Measurements from ENCODE around the gene TNPO3. TPM values are rescaled to one million over a fixed set of nuclear protein-coding genes. Genes with fewer than 3 reads are reported as not detected.

TNPO3 gene
- total and polyA plus RNA-seq, 2 of the 4 experiments (the other 2 are of a cell fraction), result 24.2 to 77.2 TPM

DNA sequence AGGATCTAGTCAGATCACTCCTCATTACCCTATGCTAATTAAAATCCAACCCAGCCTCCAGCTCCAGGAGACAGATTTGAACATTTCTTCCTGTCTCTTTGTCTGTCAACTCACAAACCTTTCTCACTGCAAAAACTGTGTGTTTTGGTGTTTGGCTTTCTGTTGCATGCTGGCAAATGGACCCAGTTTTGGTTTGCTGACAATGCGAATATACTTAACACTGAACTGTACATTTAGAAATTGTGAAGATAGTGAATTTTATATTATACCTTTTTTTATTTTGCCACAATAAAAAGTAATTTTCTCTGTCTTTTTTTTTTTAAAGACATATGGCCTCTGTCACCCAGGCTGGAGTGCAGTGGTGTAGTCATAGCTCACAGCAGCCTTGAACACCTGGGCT, 18.3 kb upstream of the TNPO3 start:
- Histone ChIP-seq H2BK20ac (ENCODE audit: low read depth, low read length) (no peak overlapping the region), H3K4ac (ENCODE audit: low read depth, low read length) (no peak overlapping the region), H3K9me1 (ENCODE audit: insufficient read depth, low read length) (no peaks in the 10 kb centered on the region), H3K79me1 (ENCODE audit: low read depth in 1 of 2, low read length in 2 of 2) (no peaks in the 10 kb centered on the region), H3K27ac (ENCODE audit: insufficient read depth, low read length) (no peak overlapping the region), H3K4me2 (ENCODE audit: low read depth, low read length) (no peak overlapping the region), H3K4me1 (ENCODE audit: control insufficient read depth, insufficient read depth, low read length) (no peaks in the 10 kb centered on the region), H3K56ac (ENCODE audit: extremely low read depth, insufficient read depth, low read length) (no peak overlapping the region), H4K20me1 (ENCODE audit: insufficient read depth, low read length) (no peaks in the 10 kb centered on the region), H2AFZ (replicated peaks; ENCODE audit: low read length, poor library complexity) (no peak overlapping the region), H3K36me3 (ENCODE audit: control insufficient read depth, insufficient read depth, low read length) (no peaks in the 10 kb centered on the region), H3K4me3 (ENCODE audit: insufficient read depth, low read depth, low read length) (no peak overlapping the region), H3K14ac (replicated peaks; ENCODE audit: low read depth, low read length) (no peak overlapping the region), H3K9me3 (ENCODE audit: control insufficient read depth, insufficient read depth, low read length) (no peaks in the 10 kb centered on the region), H2BK15ac (ENCODE audit: low read depth, low read length) (no peak overlapping the region), H2BK120ac (ENCODE audit: low read depth, low read length) (no peak overlapping the region), H3K27me3 (ENCODE audit: control insufficient read depth, insufficient read depth, low read length) (peaks cover 22% of the 10 kb centered on the region), H4K91ac (ENCODE audit: insufficient read depth, low read depth, low read length) (no peak overlapping the region), H3K9ac (ENCODE audit: low read depth, low read length) (no peak overlapping the region), H4K5ac (ENCODE audit: low read depth, low read length) (no peak overlapping the region), H2AK5ac (ENCODE audit: low read depth, low read length) (no peak overlapping the region), H2BK5ac (ENCODE audit: low read depth, low read length, poor library complexity, severe bottlenecking) (no peak overlapping the region), H2AK9ac (replicated peaks; ENCODE audit: low read depth, low read length, poor library complexity) (no peak overlapping the region), H3K23ac (ENCODE audit: low read depth, low read length) (no peak overlapping the region), H4K8ac (ENCODE audit: low read depth in 2 of 2, low read length in 2 of 2) (no peak overlapping the region), H3K18ac (ENCODE audit: low read depth, low read length) (no peak overlapping the region)
- POLR2A ChIA-PET (ENCODE audit: unreplicated experiment), result no interaction called here
- in situ Hi-C loops (cut with MboI; ENCODE audit: low sequenced_read_pairs), result no loop called here
- TF ChIP-seq MAFK (IDR thresholded peaks at IDR 0.05; ENCODE audit: low read depth, low read length) (peak; percentile 68), SMC3 (IDR thresholded peaks at IDR 0.05; ENCODE audit: low read depth, low read length) (no peak)
- WGBS, 2 experiments (ENCODE audit: extremely low coverage in 2 of 2, insufficient read length in 1 of 2), result no CpG with 5 or more reads among the region's 1 CpG
- CTCF ChIA-PET, result interaction anchor here (0.8 kb wide), 1 partner anchor 12 kb away, joined by 6 read pairs; no protein-coding TSS in a partner anchor
- ATAC-seq (ENCODE audit: low read depth) (no peak), DNase-seq (no peak)
- no TSS peak for BruUV-seq (replicated peaks)
- intact Hi-C loops (cut with micrococcal nuclease), result no loop called here
- dilution Hi-C loops (cut with HindIII; ENCODE audit: low sequenced_read_pairs, unreplicated experiment), result no loop called here
